ENCODE measurements around the gene SSH2.

GRCh38 chr17:29640981-29641642 lies 288.9 kb downstream of the SSH2 start:
- no peak for TF ChIP-seq EZH2 (IDR thresholded peaks at IDR 0.05)
- no peak for TF ChIP-seq POLR2AphosphoS5 (IDR thresholded peaks at IDR 0.05; ENCODE audit: borderline replicate concordance, low read depth, low read length)
